Umbilical cord (tissue), 2 donors: Measurements from ENCODE around the gene TWF2. TPM values are rescaled to one million over a fixed set of nuclear protein-coding genes. Genes with fewer than 3 reads are reported as not detected.

Experiments used
- DNase-seq: peaks from one replicate; pipeline ENCODE4 v3.0.0-alpha.2; 2015; ENCODE audit warnings: low spot score
- total RNA-seq: library from RNA; depleted of rRNA; stranded (reverse); fragments of >200 nt; gene quantifications from one replicate; pipeline ENCODE4 v1.2.3, GENCODE V29; 2014; ENCODE audit warnings: low replicate concordance; ENCODE audit not compliant: insufficient read depth

TWF2 gene
- total RNA-seq, 1 donor from 2014 or later, result 40.7 TPM

GRCh38 chr3:52183786-52184445, 55.0 kb downstream of the TWF2 start:
- no peak for DNase-seq

GRCh38 chr3:52182691-52183090, 56.3 kb downstream of the TWF2 start:
- no peak for DNase-seq

GRCh38 chr3:52182196-52182595, 56.8 kb downstream of the TWF2 start:
- no peak for DNase-seq

GRCh38 chr3:52181543-52181942, 57.4 kb downstream of the TWF2 start:
- no peak for DNase-seq

Other genes starting within 250 kb of the TWF2 start
- gene RPL29, start 243.3 kb downstream of the TWF2 start, total RNA-seq, result 786 TPM
- 11.6 TPM for gene DUSP7, start 182.6 kb downstream of the TWF2 start, total RNA-seq
- 3.1 TPM for gene POC1A, start 84.7 kb downstream of the TWF2 start, total RNA-seq
- gene ALAS1, start 41.0 kb downstream of the TWF2 start, total RNA-seq, result 22.4 TPM
- 0.24 TPM for gene TLR9, start 13.5 kb downstream of the TWF2 start, total RNA-seq
- 24.8 TPM for gene PPM1M, start 6.6 kb upstream of the TWF2 start, total RNA-seq
- gene WDR82, start 39.5 kb upstream of the TWF2 start, total RNA-seq, result 39.0 TPM
- gene GLYCTK, start 48.7 kb upstream of the TWF2 start, total RNA-seq, result 7.2 TPM
- 2.9 TPM for gene DNAH1, start 77.2 kb upstream of the TWF2 start, total RNA-seq
- 49.1 TPM for gene BAP1, start 170.8 kb upstream of the TWF2 start, total RNA-seq
- 1.9 TPM for gene PHF7, start 171.5 kb upstream of the TWF2 start, total RNA-seq
- 1.4 TPM for gene SEMA3G, start 205.9 kb upstream of the TWF2 start, total RNA-seq
- gene TNNC1, start 214.9 kb upstream of the TWF2 start, total RNA-seq, result 2.2 TPM
- 61.4 TPM for gene NISCH, start 216.4 kb upstream of the TWF2 start, total RNA-seq